ENCODE data around the gene MLX.

- TF ChIP-seq CTCF (IDR thresholded peaks at IDR 0.05 in 8 of 11, conservative IDR thresholded peaks at IDR 0.05 in 3 of 11) = no peak
- no peak for TF ChIP-seq POLR2A (IDR thresholded peaks at IDR 0.05)
Measured at GRCh38 chr17:42564815-42565522, 1.9 kb upstream of the MLX start.
